Measurements from ENCODE around the gene JCHAIN. TPM values are rescaled to one million over a fixed set of nuclear protein-coding genes. Genes with fewer than 3 reads are reported as not detected.

JCHAIN gene
- total RNA-seq, 4 donors from 2014 or later: 6.6 to 23.0 (median 6.8) TPM; not detected in 1

- no peak for TF ChIP-seq CTCF (IDR thresholded peaks at IDR 0.05; ENCODE audit: low read depth)
Measured at GRCh38 chr4:70640192-70640591, 26.1 kb downstream of the JCHAIN start.

- no peak for TF ChIP-seq CTCF (IDR thresholded peaks at IDR 0.05; ENCODE audit: low read depth)
Measured at GRCh38 chr4:70637239-70637913, 28.9 kb downstream of the JCHAIN start.

- no peak for TF ChIP-seq CTCF (IDR thresholded peaks at IDR 0.05; ENCODE audit: low read depth)
Measured at GRCh38 chr4:70634482-70634881, 31.8 kb downstream of the JCHAIN start.

GRCh38 chr4:70632028-70632427, 34.3 kb downstream of the JCHAIN start:
- no peak for TF ChIP-seq CTCF (IDR thresholded peaks at IDR 0.05; ENCODE audit: low read depth)

GRCh38 chr4:70630162-70630561, 36.1 kb downstream of the JCHAIN start:
- TF ChIP-seq CTCF (IDR thresholded peaks at IDR 0.05; ENCODE audit: low read depth): no peak

- no peak for TF ChIP-seq CTCF (IDR thresholded peaks at IDR 0.05; ENCODE audit: low read depth)
Measured at GRCh38 chr4:70629469-70630090, 36.7 kb downstream of the JCHAIN start.

GRCh38 chr4:70628444-70628843, 37.9 kb downstream of the JCHAIN start, which contains the start of gene ENAM:
Gene ENAM, plus strand, starts transcription at chr4:70628744. Its CDS starts 757 bp downstream, at chr4:70629501.
- TF ChIP-seq CTCF (IDR thresholded peaks at IDR 0.05; ENCODE audit: low read depth): no peak

All from subcutaneous adipose tissue (tissue), 4 donors.